ENCODE results near the gene NRARP.

Gene NRARP

GRCh38 chr9:137309368-137310188 is 7.5 kb upstream of the NRARP start:
- Histone ChIP-seq H3K9me3 (ENCODE audit: control insufficient read depth, low read length) (no peaks in the 10 kb centered on the region), H3K79me2 (no peaks in the 10 kb centered on the region), H3K27me3 (ENCODE audit: control insufficient read depth, insufficient read depth, low read length) (no peaks in the 10 kb centered on the region), H3K4me2 (ENCODE audit: low read length) (no peak overlapping the region), H3K9ac (no peak overlapping the region), H2AFZ (no peak overlapping the region), H3K27ac (no peak overlapping the region), H3K4me3 (ENCODE audit: low read depth, low read length) (no peak overlapping the region), H3K36me3 (ENCODE audit: control insufficient read depth, insufficient read depth, low read length) (no peaks in the 10 kb centered on the region), H3K4me1 (no peaks in the 10 kb centered on the region)
- TF ChIP-seq CTCF (IDR thresholded peaks at IDR 0.05), result no peak

GRCh38 chr9:137308057-137308619 is 6.1 kb upstream of the NRARP start:
- Histone ChIP-seq H3K4me3 (ENCODE audit: low read depth, low read length) (no peak overlapping the region), H3K4me1 (no peaks in the 10 kb centered on the region), H3K79me2 (no peaks in the 10 kb centered on the region), H2AFZ (no peak overlapping the region), H3K9ac (no peak overlapping the region), H3K27me3 (ENCODE audit: control insufficient read depth, insufficient read depth, low read length) (no peaks in the 10 kb centered on the region), H3K27ac (no peak overlapping the region), H3K36me3 (ENCODE audit: control insufficient read depth, insufficient read depth, low read length) (no peaks in the 10 kb centered on the region), H3K9me3 (ENCODE audit: control insufficient read depth, low read length) (no peaks in the 10 kb centered on the region), H3K4me2 (ENCODE audit: low read length) (no peak overlapping the region)
- TF ChIP-seq CTCF (IDR thresholded peaks at IDR 0.05), result no peak

- Histone ChIP-seq H3K4me2 (ENCODE audit: low read length) (no peak overlapping the region), H3K36me3 (ENCODE audit: control insufficient read depth, insufficient read depth, low read length) (no peaks in the 10 kb centered on the region), H3K27ac (no peak overlapping the region), H3K9me3 (ENCODE audit: control insufficient read depth, low read length) (no peaks in the 10 kb centered on the region), H3K79me2 (no peaks in the 10 kb centered on the region), H3K4me1 (no peaks in the 10 kb centered on the region), H3K4me3 (ENCODE audit: low read depth, low read length) (no peak overlapping the region), H3K9ac (no peak overlapping the region), H2AFZ (no peak overlapping the region), H3K27me3 (ENCODE audit: control insufficient read depth, insufficient read depth, low read length) (no peaks in the 10 kb centered on the region)
- no peak for TF ChIP-seq CTCF (IDR thresholded peaks at IDR 0.05)
These were observed 5.4 kb upstream of the NRARP start for GRCh38 chr9:137307255-137308056.

- H3K4me1 ChIP-seq, result no peaks in the 10 kb centered on the region
These were observed 4.8 kb upstream of the NRARP start for GRCh38 chr9:137306850-137307254.

More at GRCh38 chr9:137306850-137307254, 4.8 kb upstream of the NRARP start:
- Histone ChIP-seq H3K36me3 (ENCODE audit: control insufficient read depth, insufficient read depth, low read length) (no peaks in the 10 kb centered on the region), H3K27ac (no peak overlapping the region), H3K27me3 (ENCODE audit: control insufficient read depth, insufficient read depth, low read length) (no peaks in the 10 kb centered on the region), H2AFZ (no peak overlapping the region), H3K79me2 (no peaks in the 10 kb centered on the region), H3K4me2 (ENCODE audit: low read length) (no peak overlapping the region), H3K9me3 (ENCODE audit: control insufficient read depth, low read length) (no peaks in the 10 kb centered on the region), H3K4me3 (ENCODE audit: low read depth, low read length) (no peak overlapping the region), H3K9ac (no peak overlapping the region)
- no peak for TF ChIP-seq CTCF (IDR thresholded peaks at IDR 0.05)

Data from parathyroid adenoma (tissue), 2 donors.